SU-DHL-6 (cell line): ENCODE results near the gene C8A.

Experiments
- H2AFZ ChIP-seq: fragments of 200-600 bp; sonication (generic); 2 replicates; pipeline ENCODE4 v1.6.1; 2014; ENCODE audit warnings: low read depth, mild to moderate bottlenecking, moderate library complexity, mixed read lengths, antibody characterized with exemption, low read length; ENCODE audit not compliant: severe bottlenecking
- H3F3A ChIP-seq: fragments of 200-600 bp; shearing (Covaris generic); 2 replicates; pipeline ENCODE4 v1.6.0; 2016; ENCODE audit warnings: antibody characterized with exemption, mild to moderate bottlenecking; ENCODE audit not compliant: insufficient read depth
- H3K27ac ChIP-seq: fragments of 200-600 bp; sonication (generic); 2 replicates; pipeline ENCODE4 v1.5.1; 2016; ENCODE audit warnings: low read depth, mild to moderate bottlenecking, low read length, moderate library complexity, mixed read lengths
- H3K27me3 ChIP-seq: fragments of 200-600 bp; sonication (generic), shearing (Covaris generic); 2 replicates; pipeline ENCODE4 v1.6.0; 2014; ENCODE audit warnings: mild to moderate bottlenecking, low read length
- H3K36me3 ChIP-seq: fragments of 200-600 bp; sonication (generic); 2 replicates; pipeline ENCODE4 v1.6.1; 2014; ENCODE audit warnings: mild to moderate bottlenecking, low read length, mixed read lengths
- H3K4me2 ChIP-seq: fragments of 300-600, 200-600 bp; shearing (Covaris generic), sonication (generic); 2 replicates; pipeline ENCODE4 v1.6.0; 2014; ENCODE audit warnings: low read length, low read depth, mild to moderate bottlenecking; ENCODE audit not compliant: poor library complexity, severe bottlenecking
- H3K4me3 ChIP-seq: fragments of 200-600 bp; sonication (generic); 2 replicates; pipeline ENCODE4 v1.5.1; 2014; ENCODE audit warnings: antibody characterized with exemption, low read length, mild to moderate bottlenecking, mixed read lengths; ENCODE audit not compliant: insufficient read depth, poor library complexity, severe bottlenecking
- H3K79me2 ChIP-seq: fragments of 200-600 bp; sonication (generic); 2 replicates; pipeline ENCODE4 v1.6.1; 2014; ENCODE audit warnings: mild to moderate bottlenecking, low read length, moderate library complexity; ENCODE audit not compliant: insufficient read depth
- H3K9ac ChIP-seq: fragments of 200-600 bp; sonication (generic); 2 replicates; pipeline ENCODE4 v1.7.0; 2014; ENCODE audit warnings: mild to moderate bottlenecking, low read length
- H3K9me2 ChIP-seq: fragments of 200-600 bp; sonication (generic); replicated peaks from 2 replicates; pipeline ENCODE4 v1.6.1; 2014; ENCODE audit warnings: low read length; ENCODE audit not compliant: insufficient read depth
- H3K9me3 ChIP-seq: fragments of 200-600 bp; sonication (generic); 2 replicates; pipeline ENCODE4 v1.6.1; 2014; ENCODE audit warnings: low read length, mixed read lengths; ENCODE audit not compliant: insufficient read depth
- H4K20me1 ChIP-seq: fragments of 200-600 bp; sonication (generic); 2 replicates; pipeline ENCODE4 v1.6.1; 2014; ENCODE audit warnings: low read depth, mild to moderate bottlenecking, antibody characterized with exemption, low read length, moderate library complexity, mixed read lengths
- EZH2phosphoT487 ChIP-seq: fragments of 200-600 bp; sonication (generic), shearing (Covaris generic); conservative IDR thresholded peaks from 2 replicates; pipeline ENCODE4 v1.6.1; 2018; ENCODE audit warnings: mild to moderate bottlenecking, antibody characterized with exemption, low read length, moderate library complexity, mixed read lengths
- TF ChIP-seq, protein P1 (sequence below): fragments of 200-600 bp; sonication (generic); IDR thresholded peaks from one replicate; pipeline ENCODE4 v1.5.1; 2017; ENCODE audit warnings: antibody characterized with exemption, mild to moderate bottlenecking, low read length, moderate library complexity; ENCODE audit not compliant: insufficient read depth, poor library complexity, severe bottlenecking

The C8A gene

DNA sequence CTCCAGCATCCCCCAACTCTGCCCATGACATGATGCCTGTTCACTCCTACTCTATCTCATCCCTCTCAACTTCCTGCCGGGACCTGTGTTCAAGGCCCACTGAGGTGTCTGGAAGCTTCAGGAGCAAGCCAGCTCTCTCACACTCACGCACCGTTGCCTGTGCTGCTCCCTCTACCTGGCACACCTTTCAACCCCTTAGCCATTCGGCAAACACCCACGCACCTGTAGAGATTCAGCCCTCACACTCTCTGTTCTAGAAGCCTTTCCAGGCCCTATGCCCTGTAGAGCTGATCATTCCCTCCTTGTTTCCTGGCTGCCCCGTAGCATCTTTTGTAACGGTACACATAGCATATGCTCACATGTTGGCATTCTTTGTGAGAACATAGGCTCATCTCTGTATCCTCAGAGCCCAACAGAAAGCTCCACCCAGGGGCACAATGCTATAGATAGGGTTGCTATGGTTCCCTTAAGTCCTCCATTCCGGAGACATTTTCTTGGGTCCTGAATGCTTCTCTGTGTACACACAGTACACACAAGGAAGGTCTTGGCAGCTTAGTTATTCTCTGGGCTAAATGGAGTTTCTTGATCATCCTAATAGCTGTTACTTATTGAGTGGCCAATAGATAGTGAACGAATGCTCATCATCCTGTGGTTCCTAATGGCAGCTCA lies 109.9 kb downstream of the C8A start:
- Histone ChIP-seq H3K79me2 (no peaks in the 10 kb centered on the region), H2AFZ (no peak overlapping the region), H3K9ac (no peak overlapping the region), H3K27ac (no peak overlapping the region), H3F3A (no peaks in the 10 kb centered on the region), H3K27me3 (no peaks in the 10 kb centered on the region), H3K9me3 (no peaks in the 10 kb centered on the region), H4K20me1 (no peaks in the 10 kb centered on the region), H3K36me3 (no peaks in the 10 kb centered on the region), H3K4me3 (no peak overlapping the region), H3K4me2 (no peak overlapping the region), H3K9me2 (no peaks in the 10 kb centered on the region)
- no peak for TF ChIP-seq EZH2phosphoT487
- TF ChIP-seq, protein P1, sequence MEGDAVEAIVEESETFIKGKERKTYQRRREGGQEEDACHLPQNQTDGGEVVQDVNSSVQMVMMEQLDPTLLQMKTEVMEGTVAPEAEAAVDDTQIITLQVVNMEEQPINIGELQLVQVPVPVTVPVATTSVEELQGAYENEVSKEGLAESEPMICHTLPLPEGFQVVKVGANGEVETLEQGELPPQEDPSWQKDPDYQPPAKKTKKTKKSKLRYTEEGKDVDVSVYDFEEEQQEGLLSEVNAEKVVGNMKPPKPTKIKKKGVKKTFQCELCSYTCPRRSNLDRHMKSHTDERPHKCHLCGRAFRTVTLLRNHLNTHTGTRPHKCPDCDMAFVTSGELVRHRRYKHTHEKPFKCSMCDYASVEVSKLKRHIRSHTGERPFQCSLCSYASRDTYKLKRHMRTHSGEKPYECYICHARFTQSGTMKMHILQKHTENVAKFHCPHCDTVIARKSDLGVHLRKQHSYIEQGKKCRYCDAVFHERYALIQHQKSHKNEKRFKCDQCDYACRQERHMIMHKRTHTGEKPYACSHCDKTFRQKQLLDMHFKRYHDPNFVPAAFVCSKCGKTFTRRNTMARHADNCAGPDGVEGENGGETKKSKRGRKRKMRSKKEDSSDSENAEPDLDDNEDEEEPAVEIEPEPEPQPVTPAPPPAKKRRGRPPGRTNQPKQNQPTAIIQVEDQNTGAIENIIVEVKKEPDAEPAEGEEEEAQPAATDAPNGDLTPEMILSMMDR, result no peak

DNA sequence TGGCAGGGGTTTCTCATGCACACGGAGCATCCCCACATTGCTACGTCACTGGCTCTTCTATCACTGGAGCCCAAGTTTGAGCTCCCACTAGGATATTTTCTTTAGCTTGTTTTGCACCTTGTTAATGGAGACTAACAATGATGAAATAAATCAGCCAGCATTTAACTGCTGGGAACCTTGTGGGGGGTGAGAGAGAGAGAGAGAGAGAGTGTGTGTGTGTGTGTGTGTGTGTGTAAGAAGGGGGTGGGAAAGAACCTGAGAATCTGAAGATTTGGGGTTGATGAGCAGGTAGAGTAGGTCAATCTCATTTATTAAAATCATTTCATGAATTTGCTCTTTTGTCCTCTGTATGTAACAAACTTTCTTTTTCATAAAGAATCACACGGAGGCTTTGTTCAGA lies 110.6 kb downstream of the C8A start:
- H3K27ac ChIP-seq, result no peak overlapping the region
- H3K4me3 ChIP-seq, result no peak overlapping the region
- no peaks in the 10 kb centered on the region for H3K27me3 ChIP-seq
- no peak overlapping the region for H2AFZ ChIP-seq
- H3K36me3 ChIP-seq, result no peaks in the 10 kb centered on the region
- TF ChIP-seq EZH2phosphoT487, result no peak
- TF ChIP-seq, protein P1, result no peak
- no peaks in the 10 kb centered on the region for H3K9me3 ChIP-seq
- no peaks in the 10 kb centered on the region for H4K20me1 ChIP-seq
- no peak overlapping the region for H3K4me2 ChIP-seq
- no peaks in the 10 kb centered on the region for H3K79me2 ChIP-seq
- no peaks in the 10 kb centered on the region for H3K9me2 ChIP-seq
- H3K9ac ChIP-seq, result no peak overlapping the region
- no peaks in the 10 kb centered on the region for H3F3A ChIP-seq

DNA sequence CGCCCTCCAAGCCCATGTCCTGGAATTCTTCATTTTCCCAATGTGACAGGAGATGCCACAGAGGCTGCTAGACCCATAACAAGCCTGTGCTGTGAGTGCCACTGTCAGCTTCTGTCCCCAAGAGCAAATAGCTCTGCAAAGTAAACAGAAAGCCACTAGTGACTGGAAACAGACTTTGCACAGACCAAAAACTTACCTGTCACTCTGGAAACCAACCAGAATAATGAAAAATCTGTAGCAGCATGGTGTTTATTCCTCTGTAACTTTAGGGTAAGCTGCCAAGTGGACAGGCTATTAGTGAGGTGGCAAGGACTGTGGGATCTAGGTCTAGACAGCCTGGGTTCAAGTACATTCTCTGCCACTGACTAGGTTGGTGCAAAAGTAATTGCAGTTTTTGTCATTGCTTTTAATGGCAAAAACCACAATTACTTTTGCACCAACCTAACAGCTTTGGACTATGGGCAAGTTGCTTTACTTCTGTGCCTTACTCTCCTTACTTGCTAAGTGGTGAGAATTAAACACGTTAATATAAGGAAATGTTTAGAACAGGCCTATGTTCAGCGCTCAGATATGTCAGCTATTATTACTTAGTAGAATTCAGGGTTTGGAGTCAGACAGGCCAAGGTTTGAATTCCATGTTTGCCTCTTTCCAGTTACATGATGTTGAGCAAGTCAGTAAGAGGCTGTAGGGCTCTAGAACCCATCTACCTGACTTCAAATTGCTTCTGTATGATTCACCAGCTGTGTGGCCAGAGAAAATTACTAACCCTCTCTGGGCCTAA lies 111.5 kb downstream of the C8A start, which contains the start of gene C8B:
Gene C8B (minus strand): TSS at position 100 of the 782 bp plus-strand sequence. CDS start 67 bp downstream, at position 33.
- no peak within 1 kb of the TSS for H3K9ac ChIP-seq
- H3K36me3 ChIP-seq, result no peaks in the 10 kb centered on the region
- H3K27ac ChIP-seq, result no peak within 1 kb of the TSS
- no peaks in the 10 kb centered on the region for H3F3A ChIP-seq
- no peaks in the 10 kb centered on the region for H3K9me3 ChIP-seq
- no peaks in the 10 kb centered on the region for H3K9me2 ChIP-seq
- H3K4me3 ChIP-seq, result no peak within 1 kb of the TSS
- H3K79me2 ChIP-seq, result no peaks in the 10 kb centered on the region
- no peak for TF ChIP-seq EZH2phosphoT487
- TF ChIP-seq, protein P1, result no peak
- H3K27me3 ChIP-seq, result no peaks in the 10 kb centered on the region
- H3K4me2 ChIP-seq, result no peak within 1 kb of the TSS
- no peaks in the 10 kb centered on the region for H4K20me1 ChIP-seq
- H2AFZ ChIP-seq, result no peak within 1 kb of the TSS
